Epithelial cell of proximal tubule (primary cell): ENCODE measurements around the gene CSTF2. TPM values are rescaled to one million over a fixed set of nuclear protein-coding genes. Genes with fewer than 3 reads are reported as not detected.

Experiments used
- DNase-seq: peaks from one replicate; pipeline ENCODE4 v3.0.0-alpha.2; 2011; ENCODE audit warnings: low read depth
- H3K4me3 ChIP-seq: 2 replicates; pipeline ENCODE4 v1.5.1; 2011; ENCODE audit warnings: low read depth, mild to moderate bottlenecking, low read length
- CTCF ChIP-seq: conservative IDR thresholded peaks from 2 replicates; pipeline ENCODE4 v1.5.1; 2012; ENCODE audit warnings: low read depth, mild to moderate bottlenecking, low read length
- total RNA-seq: library from RNA; depleted of rRNA; stranded (reverse); fragments of >200 nt; gene quantifications from 2 replicates; pipeline ENCODE4 v1.2.3, GENCODE V29; 2015

Gene CSTF2
- total RNA-seq, 1 donor from 2014 or later: 19.8 TPM

- DNase-seq: no peak
- no peak for TF ChIP-seq CTCF
- H3K4me3 ChIP-seq: no peak overlapping the region
These were observed 7.7 kb upstream of the CSTF2 start for GRCh38 chrX:100812216-100813158.

GRCh38 chrX:100817340-100817739 is 2.9 kb upstream of the CSTF2 start:
- no peak for TF ChIP-seq CTCF
- no peak for DNase-seq
- H3K4me3 ChIP-seq: no peak overlapping the region

GRCh38 chrX:100819534-100819836 is 706 bp upstream of the CSTF2 start:
- no peak for TF ChIP-seq CTCF
- DNase-seq: no peak
- peak overlapping the region; percentile 78 for H3K4me3 ChIP-seq

- DNase-seq: no peak
- no peak for TF ChIP-seq CTCF
- H3K4me3 ChIP-seq: no peak overlapping the region
These were observed 9.5 kb downstream of the CSTF2 start for GRCh38 chrX:100829730-100830129.

GRCh38 chrX:100830143-100830542 is 10.0 kb downstream of the CSTF2 start:
- no peak for DNase-seq

GRCh38 chrX:100830547-100830946 is 10.4 kb downstream of the CSTF2 start:
- DNase-seq: no peak
- H3K4me3 ChIP-seq: no peak overlapping the region
- TF ChIP-seq CTCF: no peak

More at GRCh38 chrX:100830143-100830542, 10.0 kb downstream of the CSTF2 start:
- TF ChIP-seq CTCF: no peak
- no peak overlapping the region for H3K4me3 ChIP-seq

GRCh38 chrX:100831219-100831946 is 11.2 kb downstream of the CSTF2 start:
- TF ChIP-seq CTCF: no peak
- no peak for DNase-seq
- no peak overlapping the region for H3K4me3 ChIP-seq
